Measurements from ENCODE around the gene SOCS7. TPM values are rescaled to one million over a fixed set of nuclear protein-coding genes. Genes with fewer than 3 reads are reported as not detected.

SOCS7 gene
- total and polyA plus RNA-seq, 2 of the 4 experiments (the other 2 are of a cell fraction) = 6.5 to 6.8 TPM

DNA sequence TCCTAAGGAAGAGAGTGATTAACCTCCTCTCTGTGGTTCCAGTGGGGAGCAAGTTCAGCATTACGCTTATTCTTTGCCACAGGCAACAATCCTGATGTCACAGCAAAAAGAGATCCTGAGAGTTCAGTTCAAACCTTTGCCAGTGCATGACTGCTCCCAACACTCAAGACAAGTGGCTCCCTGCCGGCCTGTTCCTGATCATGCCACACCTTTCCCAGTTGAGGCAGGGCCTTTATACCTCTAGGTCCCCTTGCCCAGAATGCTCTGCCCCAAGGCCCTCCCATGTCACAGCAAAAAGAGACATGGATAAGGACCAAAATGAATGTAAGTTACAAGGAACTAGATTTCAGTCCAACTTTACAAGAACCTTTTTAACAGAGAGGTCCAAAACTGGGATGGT is 45.6 kb downstream of the SOCS7 start:
- Histone ChIP-seq H3K56ac (ENCODE audit: extremely low read depth, insufficient read depth, low read length) (no peak overlapping the region), H3K4me1 (ENCODE audit: control insufficient read depth, insufficient read depth, low read length) (no peaks in the 10 kb centered on the region), H4K20me1 (ENCODE audit: insufficient read depth, low read length) (no peaks in the 10 kb centered on the region), H3K4me3 (ENCODE audit: insufficient read depth, low read depth, low read length) (no peak overlapping the region), H2AK9ac (replicated peaks; ENCODE audit: low read depth, low read length, poor library complexity) (no peak overlapping the region), H3K27me3 (ENCODE audit: control insufficient read depth, insufficient read depth, low read length) (no peaks in the 10 kb centered on the region), H3K14ac (replicated peaks; ENCODE audit: low read depth, low read length) (no peak overlapping the region), H3K27ac (ENCODE audit: insufficient read depth, low read length) (no peak overlapping the region), H3K23ac (ENCODE audit: low read depth, low read length) (no peak overlapping the region), H3K9me3 (ENCODE audit: control insufficient read depth, insufficient read depth, low read length) (no peaks in the 10 kb centered on the region), H3K18ac (ENCODE audit: low read depth, low read length) (no peak overlapping the region), H3K9ac (ENCODE audit: low read depth, low read length) (no peak overlapping the region), H2BK20ac (ENCODE audit: low read depth, low read length) (no peak overlapping the region), H4K8ac (ENCODE audit: low read depth in 2 of 2, low read length in 2 of 2) (no peak overlapping the region), H3K4me2 (ENCODE audit: low read depth, low read length) (no peak overlapping the region), H2BK5ac (ENCODE audit: low read depth, low read length, poor library complexity, severe bottlenecking) (no peak overlapping the region), H4K91ac (ENCODE audit: insufficient read depth, low read depth, low read length) (no peak overlapping the region), H3K79me1 (ENCODE audit: low read depth in 1 of 2, low read length in 2 of 2) (no peaks in the 10 kb centered on the region; a peak in 2 of 4 replicates), H3K36me3 (ENCODE audit: control insufficient read depth, insufficient read depth, low read length) (peaks cover 48% of the 10 kb centered on the region), H3K4ac (ENCODE audit: low read depth, low read length) (no peak overlapping the region), H2BK120ac (ENCODE audit: low read depth, low read length) (no peak overlapping the region), H2AFZ (replicated peaks; ENCODE audit: low read length, poor library complexity) (no peak overlapping the region), H2BK15ac (ENCODE audit: low read depth, low read length) (no peak overlapping the region), H4K5ac (ENCODE audit: low read depth, low read length) (no peak overlapping the region), H3K9me1 (ENCODE audit: insufficient read depth, low read length) (peaks cover 2% of the 10 kb centered on the region), H2AK5ac (ENCODE audit: low read depth, low read length) (no peak overlapping the region)
- ChIA-PET POLR2A (ENCODE audit: unreplicated experiment) (no interaction called here), CTCF (no interaction called here)
- WGBS, 2 experiments (ENCODE audit: extremely low coverage in 2 of 2, insufficient read length in 1 of 2) = 78% methylated on average over 1 of the region's 2 CpGs; no CpG with 5 or more reads in 1 of the 2 experiments
- BruUV-seq (replicated peaks) = no TSS peak
- no peak for DNase-seq
- in situ Hi-C loops (cut with MboI; ENCODE audit: low sequenced_read_pairs) (no loop called here), intact Hi-C loops (cut with micrococcal nuclease) (no loop called here), dilution Hi-C loops (cut with HindIII; ENCODE audit: low sequenced_read_pairs, unreplicated experiment) (no loop called here)
- no peak for ATAC-seq (ENCODE audit: low read depth)
- TF ChIP-seq SMC3 (IDR thresholded peaks at IDR 0.05; ENCODE audit: low read depth, low read length) (no peak), FOS (IDR thresholded peaks at IDR 0.05; ENCODE audit: low read depth, low read length) (no peak)
